Stimulated activated CD4-positive, alpha-beta T cell treated with anti-CD3 and anti-CD28 coated beads, Interleukin-15, amount 100 ng/mL, for 24 hours (primary cell): ENCODE results near the gene C1QTNF4.
A peak's percentile ranks its signal among the peaks of the same experiment; 100 is the strongest.
"Not testable (repeated sequence)": the region's sequence is repeated elsewhere in the genome, so short reads cannot be mapped to it uniquely, and the experiment has no call there.

Source experiments
- DNase-seq: peaks from one replicate; pipeline ENCODE4 v3.0.0-alpha.2; 2020

C1QTNF4 gene

DNA sequence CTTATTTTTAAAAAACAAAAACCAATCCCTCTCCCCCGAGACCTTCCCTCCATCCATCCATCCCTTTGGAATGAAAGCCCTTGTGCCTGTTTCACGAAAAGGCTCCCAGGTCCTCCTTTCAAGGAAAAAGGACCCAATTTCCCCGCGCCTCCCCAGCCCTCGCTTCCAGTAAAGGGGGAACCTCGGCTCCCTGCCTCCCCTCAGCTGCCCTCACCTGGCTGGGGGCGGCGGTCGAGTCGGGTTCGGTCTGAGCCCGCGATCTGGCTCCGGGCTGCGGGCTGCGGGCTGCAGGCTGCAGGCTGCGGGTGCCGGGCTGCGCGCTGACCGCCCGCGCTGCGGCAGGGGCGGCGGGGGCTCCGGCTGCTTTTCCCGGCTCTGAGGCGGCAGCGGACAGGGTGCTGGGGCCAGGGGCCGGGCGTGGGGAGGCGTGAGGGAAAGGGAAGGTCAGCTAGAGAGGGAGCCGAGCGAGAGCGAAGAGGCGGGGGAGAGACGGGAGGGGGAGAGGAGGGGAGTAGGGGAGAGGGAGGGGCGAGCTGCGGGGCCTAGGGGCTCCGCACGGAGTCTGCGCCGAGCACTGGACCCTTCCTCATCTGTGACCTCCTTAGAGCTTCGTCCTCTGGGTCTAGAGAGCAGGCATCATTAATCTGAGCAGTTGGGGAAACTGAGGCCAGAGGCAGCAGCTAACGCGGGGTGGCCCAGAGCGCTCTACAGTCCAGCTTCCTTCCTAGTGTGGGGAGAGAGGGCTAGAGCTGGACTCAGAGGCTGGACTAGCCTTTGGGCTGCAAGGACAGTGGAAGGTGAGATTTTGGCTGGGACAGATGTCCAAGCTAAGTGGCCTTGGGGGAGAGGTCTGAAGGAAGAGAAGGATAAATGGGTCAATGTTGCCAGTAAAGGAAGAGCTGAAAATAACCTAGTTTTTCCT lies at the start of gene C1QTNF4:
C1QTNF4 (minus strand) TSS at position 478 of the 922 bp plus-strand sequence. CDS start 3,601 bp downstream, outside the sequence.
- no peak for DNase-seq

DNA sequence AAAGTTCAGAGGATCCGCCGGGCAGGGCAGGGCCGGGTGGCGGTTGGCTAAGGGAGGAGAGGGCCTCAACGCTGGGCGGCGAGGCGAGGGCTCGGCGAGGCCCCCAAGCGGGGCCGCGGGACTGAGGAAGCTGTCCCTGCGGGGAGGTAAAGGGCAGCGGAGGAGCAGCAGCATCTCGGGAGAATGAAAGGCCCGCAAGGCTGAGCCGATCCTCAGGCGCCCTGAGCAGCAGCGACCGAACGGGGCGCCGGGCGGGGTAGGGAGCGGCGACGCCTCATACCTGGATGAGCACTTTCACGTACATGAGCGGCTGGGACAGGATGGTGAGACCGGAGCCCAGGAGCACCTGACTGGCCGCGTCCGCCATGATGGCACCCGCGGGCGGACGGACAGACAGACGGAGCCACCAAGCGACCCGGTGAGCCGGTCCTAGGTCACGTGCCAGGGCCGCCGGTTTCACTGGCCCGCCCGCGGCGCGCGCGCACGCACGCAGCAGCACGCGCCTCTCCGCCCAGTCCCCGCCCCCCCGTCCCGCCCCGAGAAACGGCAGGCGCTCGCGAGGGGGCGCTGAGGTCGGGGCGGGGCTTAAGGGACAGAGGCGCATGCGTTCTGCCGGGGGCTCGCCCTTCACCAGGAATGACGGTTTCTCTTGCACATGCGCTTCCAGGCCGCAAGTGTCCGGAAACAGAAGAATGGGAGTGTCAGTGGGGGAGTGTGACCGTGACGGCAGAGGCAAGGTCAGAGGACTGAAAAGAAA lies 48.1 kb upstream of the C1QTNF4 start, which contains the start of gene MTCH2:
MTCH2 (minus strand) TSS at position 461 of the 757 bp plus-strand sequence; CDS start at position 367, 94 bp downstream.
- DNase-seq = peak; percentile 97

DNA sequence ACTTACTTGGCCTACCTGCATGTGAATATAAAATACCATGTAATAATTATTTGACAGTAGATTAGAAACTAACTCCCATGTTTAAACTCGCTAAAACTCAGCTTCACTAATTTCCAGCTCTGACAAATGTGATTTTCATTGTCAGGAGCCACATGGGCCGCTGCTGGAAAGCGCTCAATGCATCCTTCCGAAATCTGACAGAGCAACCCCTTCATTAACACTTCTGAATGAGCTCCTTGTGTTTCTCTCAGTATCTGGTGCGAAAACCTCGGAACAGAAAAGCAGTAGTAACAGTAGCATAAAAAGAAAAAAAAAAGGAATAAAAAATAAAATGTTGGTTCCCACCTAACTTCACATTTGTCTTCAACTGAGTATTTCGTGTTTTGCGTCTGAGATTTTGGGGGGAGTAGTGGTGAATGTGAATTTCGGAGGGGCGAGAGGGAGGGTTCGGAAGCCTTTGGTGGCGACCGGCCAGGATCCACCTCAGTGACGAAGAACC lies 47.4 kb upstream of the C1QTNF4 start:
- DNase-seq = no peak

DNA sequence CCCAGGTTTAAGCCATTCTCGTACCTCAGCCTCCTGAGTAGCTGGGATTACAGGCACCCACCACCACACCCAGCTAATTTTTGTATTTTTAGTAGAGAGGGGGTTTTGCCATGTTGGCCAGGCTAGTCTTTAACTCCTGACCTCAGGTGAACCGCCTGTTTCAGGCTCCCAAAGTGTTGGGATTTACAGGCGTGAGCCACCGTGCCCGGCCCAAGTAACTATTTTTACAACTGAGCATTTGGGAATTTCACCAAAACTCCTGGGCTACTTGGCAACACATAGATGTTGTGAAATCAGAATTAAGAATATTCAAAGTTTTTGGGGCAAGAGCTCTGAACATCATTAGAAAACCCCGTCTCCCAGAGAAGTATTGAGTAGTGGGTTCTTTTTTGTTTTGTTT lies 46.3 kb upstream of the C1QTNF4 start:
- not testable (repeated sequence) for DNase-seq

DNA sequence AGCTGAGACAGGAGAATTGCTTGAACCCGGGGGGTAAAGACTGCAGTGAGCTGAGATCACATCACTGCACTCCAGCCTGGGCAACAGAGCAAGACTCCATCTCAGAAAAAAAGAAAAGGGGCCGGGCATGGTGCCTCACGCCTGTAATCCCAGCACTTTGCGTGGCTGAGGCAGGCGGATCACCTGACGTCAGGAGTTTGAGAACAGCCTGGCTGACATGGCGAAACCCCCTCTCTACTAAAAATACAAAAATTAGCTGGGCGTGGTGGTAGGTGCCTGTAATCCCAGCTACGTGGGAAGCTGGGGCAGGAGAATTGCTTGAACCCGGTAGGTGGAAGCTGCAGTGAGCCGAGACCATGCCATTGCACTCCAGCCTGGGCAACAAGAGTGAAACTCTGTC lies 42.1 kb upstream of the C1QTNF4 start:
- not testable (repeated sequence) for DNase-seq

DNA sequence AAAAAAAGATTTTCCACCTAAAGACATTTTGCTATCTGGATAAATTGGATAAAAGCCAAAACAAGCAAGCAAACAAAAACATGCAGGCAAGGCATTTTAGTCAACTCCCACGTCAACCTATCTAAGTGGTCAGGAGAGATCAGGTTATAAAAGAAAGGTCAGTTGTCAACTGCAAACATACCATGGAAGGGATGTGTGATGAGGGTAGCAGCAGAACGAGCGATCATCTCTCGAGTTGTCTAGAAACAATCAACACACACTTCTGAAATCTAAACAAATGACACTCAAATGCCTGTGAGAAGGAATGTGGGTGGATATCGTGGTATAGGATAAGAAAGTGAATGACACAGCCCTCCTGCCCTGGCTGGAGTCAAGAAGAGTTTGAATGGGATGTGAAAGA lies 37.3 kb upstream of the C1QTNF4 start:
- DNase-seq = no peak

DNA sequence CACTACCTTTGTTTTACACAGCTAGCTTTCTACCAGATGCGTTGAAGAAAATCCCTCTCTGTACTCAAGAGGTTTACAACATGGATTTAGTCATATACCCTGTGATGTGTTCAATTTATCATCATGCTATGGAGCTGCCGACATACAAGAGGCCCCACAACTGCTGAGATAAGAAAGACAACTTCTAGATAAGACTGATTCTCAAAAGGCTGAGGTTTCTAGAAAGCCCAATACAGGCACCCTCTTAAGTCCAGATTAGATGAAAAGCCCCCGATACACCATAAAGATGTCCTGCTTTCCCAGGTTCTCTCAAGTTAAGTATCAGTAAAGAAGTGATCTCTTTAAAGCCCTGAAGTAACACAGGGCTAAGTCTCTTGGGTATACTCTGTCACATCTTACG lies 33.8 kb upstream of the C1QTNF4 start:
- DNase-seq = no peak

DNA sequence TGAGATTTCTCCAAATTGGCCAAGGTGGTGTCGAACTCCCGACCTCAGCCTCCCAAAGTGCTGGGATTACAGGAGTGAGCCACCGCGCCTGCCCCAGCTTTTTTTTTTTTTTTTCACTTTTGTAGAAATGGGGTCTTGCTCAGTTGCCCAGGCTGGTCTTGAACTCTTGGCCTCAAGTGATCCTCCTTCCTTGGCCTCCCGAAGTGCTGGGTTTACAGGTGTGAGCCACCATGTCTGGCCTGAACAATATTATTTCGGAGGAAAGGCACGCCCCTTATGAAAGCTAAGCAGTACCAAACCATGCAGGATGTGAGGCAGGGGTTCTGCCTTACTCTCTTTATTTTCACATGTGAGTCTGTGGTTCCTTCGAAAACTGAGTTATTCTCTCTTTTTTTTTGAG lies 32.0 kb upstream of the C1QTNF4 start:
- no peak for DNase-seq

DNA sequence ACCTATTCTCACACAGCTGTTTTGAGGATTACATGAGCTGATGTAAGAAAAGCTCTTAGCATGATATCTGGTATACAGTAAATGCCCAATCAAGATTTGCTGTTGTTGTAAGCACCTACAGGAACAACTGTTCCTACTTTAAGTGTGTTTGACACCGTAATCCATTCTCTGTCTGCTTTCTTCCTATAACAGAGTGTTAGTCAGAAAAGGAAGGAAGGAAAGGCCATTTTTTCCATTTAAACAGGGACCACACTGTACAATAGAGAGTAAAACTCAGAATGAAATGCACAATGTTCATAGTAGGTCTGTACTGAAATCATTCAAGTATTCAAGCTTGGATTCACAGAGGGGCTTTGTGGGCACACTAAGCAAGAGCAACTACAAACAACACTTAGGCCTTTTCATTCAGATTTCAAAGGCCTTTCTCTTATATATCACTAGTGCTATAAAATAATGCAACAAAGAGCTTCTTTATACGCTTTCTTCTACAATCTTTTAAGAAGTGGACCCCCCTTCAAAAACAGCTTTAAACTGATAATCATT lies 26.7 kb upstream of the C1QTNF4 start:
- DNase-seq = no peak

DNA sequence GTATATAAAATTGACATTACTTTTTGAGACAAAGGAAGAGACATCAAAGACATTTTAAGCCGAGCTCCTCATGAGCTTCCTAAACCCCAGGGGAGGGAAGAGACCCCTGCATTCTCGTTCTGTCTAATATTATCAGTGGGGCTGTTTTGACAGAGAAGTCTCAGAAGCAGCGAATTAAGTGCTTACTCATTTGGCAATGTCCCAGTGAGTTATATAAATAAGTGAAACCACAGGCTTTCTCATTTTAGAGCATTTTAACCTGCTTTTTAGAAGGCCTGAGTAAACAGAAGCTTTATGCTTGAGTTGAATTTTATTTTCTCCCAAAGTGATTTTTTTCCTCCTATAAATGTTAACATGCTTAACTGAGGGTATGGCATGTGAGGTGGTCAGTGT lies 23.2 kb upstream of the C1QTNF4 start:
- no peak for DNase-seq

DNA sequence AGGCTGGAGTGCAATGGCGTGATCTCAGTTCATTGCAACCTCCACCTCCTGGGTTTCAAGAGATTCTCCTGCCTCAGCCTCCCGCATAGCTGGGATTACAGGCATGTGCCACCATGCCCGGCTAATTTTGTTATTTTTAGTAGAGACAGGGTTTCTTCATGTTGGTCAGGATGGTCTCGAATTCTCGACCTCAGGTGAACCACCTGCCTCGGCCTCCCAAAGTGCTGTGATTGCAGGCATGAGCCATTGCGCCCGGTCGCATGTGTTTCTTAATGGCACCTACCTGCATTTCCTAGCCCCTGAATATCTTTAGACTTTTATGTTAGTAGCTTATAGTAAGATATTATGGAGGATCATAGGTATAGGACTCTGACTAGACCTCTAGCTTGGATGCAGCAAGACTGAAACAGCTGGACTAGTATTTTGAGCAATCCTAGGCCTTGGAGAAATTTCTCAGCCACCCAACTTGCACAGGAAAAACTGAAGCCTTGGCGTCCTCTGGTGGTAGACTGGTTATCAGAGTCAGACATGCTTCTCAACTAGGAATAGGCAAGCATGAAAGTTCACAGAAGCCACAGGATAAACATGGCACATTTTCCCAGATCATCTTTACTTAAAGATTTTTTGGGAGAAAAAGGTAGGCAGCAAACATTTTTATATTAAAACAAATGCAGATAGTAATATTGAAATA lies 22.7 kb upstream of the C1QTNF4 start:
- peak; percentile 19 for DNase-seq

DNA sequence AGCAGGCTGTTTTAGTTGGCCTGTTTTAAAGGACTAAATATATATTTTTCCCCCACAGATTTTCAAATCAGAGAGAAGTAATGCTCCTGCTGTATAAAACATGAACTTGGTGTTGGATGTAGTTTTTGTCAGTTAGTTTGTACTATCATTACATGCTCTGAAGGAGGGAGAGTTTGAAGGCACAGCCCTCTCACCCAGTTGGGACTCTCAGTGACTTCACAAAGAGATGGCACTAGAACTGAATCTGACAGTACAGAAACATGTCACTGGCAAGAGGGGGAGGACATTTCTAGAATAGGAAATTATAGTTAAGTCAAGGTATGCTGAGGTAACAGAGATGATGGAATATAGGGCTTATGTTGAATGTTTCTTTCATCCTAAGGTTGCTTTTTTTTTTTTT lies 21.0 kb upstream of the C1QTNF4 start:
- no peak for DNase-seq

DNA sequence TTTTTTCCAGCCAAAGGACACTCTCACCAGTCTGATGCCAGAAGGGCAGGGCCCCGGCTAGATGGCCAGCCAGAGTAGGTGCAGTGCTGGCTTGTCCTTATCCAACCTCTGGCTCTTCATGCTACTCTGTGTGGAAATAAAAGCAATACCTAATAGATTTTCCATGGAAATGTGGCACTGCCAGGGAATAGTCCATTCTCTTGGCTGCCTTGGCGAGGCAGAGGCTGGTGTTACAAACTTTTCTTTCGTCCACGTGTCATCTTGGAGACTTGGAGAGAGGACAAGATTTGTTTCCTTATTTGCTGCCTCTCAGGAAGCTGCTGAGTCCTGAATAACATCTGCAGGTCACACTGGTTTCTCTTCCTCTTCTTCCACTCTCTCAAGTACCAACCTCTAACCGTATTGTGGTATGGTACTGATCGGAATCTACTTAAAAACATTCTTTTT lies 17.2 kb upstream of the C1QTNF4 start:
- DNase-seq = no peak

DNA sequence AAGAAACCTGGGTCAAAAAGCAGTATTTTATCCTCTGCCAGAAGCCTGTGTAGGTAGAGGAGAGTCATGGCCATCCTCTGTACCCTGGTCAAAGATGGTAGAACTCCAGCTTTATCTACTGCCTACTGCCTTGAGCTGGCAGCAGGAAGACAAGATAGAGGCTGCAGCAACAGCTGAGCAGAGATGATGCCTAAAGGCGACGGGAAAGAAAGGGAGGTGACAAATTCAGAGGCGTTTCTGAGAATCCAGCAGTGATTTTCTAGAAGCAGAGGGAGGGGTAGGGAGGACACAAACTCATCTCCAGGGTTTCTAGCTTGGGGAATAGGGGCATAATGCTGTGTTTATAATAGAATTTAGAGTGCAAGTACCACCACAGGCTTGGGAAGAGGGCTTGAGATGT lies 15.5 kb upstream of the C1QTNF4 start:
- no peak for DNase-seq

DNA sequence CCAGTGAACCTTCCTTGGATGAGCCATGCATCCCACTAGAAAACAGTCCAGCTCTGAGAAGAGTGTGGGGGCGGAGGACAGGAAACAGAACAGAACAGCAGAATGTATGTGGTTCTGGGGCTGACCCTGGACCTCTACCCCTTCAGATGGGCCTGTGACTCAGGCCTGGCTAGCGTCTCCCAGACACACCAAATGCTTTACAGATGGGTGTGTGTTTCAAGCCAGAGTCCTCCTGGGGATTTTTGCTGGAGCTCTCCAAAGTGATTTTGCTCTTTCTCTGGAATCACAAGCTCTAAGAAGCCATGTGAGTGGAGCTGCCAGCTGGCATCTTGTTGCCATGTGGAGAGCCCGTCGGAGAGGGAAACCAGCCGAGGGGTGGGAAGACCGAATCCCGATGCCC lies 13.2 kb upstream of the C1QTNF4 start:
- DNase-seq = no peak

DNA sequence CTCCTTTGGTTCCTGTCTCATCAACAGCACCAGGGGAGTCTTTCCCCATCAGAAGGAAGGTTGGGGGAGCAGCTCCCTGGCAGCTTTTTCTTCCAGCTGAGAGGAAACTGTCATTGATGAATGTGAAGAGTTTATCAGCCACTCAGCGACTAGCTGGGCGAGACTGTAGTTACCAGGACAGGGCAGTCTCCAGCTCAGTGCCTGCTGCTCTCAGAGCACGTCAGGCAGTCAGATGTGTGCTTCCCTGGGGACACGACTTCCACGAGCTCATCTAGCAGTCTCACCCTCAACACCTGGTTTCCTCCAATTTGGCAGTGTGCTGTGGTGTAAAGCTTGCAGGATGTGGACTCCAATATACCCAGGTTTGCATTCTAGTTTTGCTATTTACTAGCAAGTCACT lies 12.5 kb upstream of the C1QTNF4 start:
- no peak for DNase-seq

DNA sequence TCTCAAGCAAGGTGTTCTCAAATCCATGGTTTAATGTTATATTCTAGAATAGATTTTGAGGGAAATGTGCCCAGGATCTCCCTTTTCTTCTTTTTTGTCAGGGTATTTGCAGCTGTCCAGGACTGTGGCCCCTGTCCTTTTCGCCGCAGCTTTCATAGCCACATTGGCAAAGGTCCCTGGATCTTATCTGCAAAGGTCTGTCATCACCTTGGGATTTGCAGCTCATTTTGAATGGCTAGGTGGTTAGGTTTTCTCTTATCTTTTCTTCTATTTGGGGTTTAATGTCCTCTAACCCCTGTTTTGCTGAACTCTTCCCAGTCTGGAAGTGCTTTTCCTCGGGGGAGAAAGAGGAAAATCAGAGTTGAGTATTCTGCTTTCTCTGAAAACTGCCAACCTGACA lies 11.7 kb upstream of the C1QTNF4 start:
- DNase-seq = no peak

DNA sequence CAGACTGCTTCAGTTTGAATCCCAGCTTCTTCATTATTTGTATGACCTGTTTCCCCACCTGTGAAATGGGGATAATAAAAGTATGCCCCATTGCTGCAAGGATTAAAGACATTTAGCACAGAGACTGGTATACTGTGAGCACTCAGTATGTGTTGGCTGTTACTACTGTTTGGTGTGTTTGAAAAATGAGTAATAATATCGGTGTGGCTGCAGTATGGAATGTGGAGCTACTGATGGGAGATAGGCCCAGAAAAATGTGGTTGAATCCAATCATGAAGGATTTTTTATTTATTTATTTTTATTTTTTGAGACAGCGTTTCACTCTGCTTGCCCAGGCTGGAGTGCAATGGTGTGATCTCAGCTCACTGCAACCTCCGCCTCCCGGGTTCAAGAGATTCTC lies 9.1 kb upstream of the C1QTNF4 start:
- DNase-seq = no peak

DNA sequence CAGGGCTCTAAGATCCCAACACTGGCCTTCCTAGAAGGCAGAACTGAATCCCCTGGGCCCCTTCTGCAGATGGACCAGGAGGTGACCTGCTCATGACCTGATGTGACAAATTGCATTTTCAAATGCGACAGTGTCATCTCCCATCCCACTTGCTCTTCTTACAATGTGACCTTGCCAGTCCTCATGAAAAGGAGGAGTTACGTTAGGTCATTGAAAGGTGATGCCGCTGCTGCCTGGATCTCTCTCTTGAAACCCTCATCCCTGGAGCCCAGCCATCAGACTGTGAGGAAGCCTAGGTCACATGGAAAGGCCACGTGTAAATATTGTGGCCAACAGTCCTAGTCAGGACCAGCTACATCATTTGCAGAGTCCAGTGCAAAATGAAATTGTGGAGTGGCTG lies 5.7 kb upstream of the C1QTNF4 start:
- no peak for DNase-seq

DNA sequence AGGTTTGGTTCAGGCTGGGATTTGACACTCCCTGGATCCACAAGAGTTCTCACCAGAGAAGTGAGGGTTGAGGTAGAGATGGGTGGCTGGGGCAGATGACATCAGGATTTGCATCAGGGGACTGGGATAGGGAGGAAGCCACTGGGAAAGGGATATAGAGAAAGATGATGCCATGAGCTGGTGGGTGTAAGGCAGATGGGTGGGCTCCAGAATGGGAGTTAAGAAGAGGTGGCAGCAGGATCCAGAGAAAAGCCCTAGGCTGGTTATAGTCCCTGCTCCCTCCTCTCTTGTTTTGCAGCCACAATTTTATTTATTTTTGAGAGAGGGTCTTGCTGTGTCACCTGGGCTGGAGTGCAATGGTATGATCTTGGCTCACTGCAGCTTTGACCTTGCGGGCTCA lies 1.8 kb upstream of the C1QTNF4 start:
- no peak for DNase-seq

DNA sequence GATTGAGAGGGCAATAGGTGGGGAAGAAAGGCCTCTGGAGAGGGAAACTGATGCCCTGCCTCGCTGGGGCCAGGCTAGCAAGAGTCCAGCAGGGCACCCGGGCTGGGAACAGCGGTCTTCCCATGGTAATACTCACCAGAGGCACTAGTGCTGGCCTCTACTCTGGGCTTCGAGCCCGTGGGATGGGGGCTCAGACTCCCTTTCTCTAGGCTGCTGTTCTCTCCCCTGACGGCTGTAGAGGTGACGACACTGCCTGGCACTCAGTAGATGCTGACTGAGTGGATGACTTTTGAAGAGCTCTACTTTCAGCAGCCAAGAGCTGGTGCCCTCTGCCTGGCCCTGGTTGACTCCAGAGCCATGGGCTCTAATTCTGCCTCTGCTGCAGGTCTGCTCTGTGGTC lies 818 bp upstream of the C1QTNF4 start:
- DNase-seq = no peak

DNA sequence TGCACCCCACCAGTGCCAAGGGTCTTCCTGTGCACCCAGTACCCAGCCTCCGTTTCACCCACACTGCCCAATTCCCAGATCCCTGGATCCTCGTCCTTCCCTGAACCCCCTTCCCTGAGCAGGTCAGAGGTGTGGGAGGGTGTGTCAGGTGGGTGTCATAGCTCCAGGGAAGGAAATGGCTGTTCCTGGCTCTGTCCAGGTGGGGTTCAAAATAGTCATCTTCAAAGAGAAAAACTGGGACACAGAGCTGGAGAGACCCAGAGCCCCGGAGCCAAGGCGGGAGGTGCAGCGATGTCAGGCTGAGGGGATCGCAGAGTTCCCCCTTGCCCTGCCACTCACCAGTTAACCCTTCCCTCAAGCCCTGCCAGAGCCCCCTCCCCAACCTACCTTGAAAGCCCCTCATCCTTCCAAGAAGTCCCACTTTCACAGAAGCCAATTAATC lies 698 bp downstream of the C1QTNF4 start:
- no peak for DNase-seq

DNA sequence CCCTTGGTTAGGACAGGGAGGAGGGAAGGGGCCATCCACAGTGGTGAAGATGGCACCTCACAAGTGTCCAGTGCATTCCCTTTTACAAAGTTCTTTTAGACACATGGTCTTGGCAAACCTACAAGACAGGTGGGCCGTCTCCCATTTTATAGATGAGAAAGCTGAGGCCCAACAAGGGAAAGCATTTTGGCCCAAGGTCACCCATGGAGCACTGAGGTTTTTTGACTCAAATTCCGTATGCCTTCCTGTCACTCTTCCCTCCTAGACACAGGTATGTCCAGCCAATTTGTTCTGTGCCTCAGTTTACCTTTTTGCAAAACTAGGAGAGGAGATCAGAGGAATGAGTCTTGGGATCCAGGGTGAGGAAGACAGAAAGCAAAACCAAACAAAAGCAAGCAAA lies 1.2 kb downstream of the C1QTNF4 start:
- no peak for DNase-seq
